Effector memory CD4-positive, alpha-beta T cell (primary cell): ENCODE data around the gene UGT1A10.

Source experiments
- DNase-seq, 3 donors: peaks; one replicate each; pipeline ENCODE4 v3.0.0-alpha.2; 2020
- H3K27ac ChIP-seq: 2 replicates; pipeline ENCODE4 v1.7.0; 2013; ENCODE audit warnings: mild to moderate bottlenecking, low read length, moderate library complexity; ENCODE audit not compliant: insufficient read depth, poor library complexity, severe bottlenecking
- H3K27me3 ChIP-seq: replicated peaks from 2 replicates; pipeline ENCODE4 v1.7.0; 2013; ENCODE audit warnings: mild to moderate bottlenecking, low read length; ENCODE audit not compliant: insufficient read depth, control insufficient read depth, poor library complexity, severe bottlenecking
- H3K36me3 ChIP-seq: 2 replicates; pipeline ENCODE4 v1.7.0; 2013; ENCODE audit warnings: mild to moderate bottlenecking, low read length, moderate library complexity; ENCODE audit not compliant: control insufficient read depth, insufficient read depth
- H3K4me1 ChIP-seq: 2 replicates; pipeline ENCODE4 v1.7.0; 2013; ENCODE audit warnings: low read length, mild to moderate bottlenecking; ENCODE audit not compliant: control insufficient read depth, insufficient read depth, poor library complexity, severe bottlenecking
- H3K4me3 ChIP-seq: 2 replicates; pipeline ENCODE4 v1.7.0; 2013; ENCODE audit warnings: low read length, low read depth, mild to moderate bottlenecking; ENCODE audit not compliant: insufficient read depth, poor library complexity, severe bottlenecking
- H3K9me3 ChIP-seq: 2 replicates; pipeline ENCODE4 v1.7.0; 2013; ENCODE audit warnings: mild to moderate bottlenecking, low read length, moderate library complexity; ENCODE audit not compliant: control insufficient read depth

The UGT1A10 gene

DNA sequence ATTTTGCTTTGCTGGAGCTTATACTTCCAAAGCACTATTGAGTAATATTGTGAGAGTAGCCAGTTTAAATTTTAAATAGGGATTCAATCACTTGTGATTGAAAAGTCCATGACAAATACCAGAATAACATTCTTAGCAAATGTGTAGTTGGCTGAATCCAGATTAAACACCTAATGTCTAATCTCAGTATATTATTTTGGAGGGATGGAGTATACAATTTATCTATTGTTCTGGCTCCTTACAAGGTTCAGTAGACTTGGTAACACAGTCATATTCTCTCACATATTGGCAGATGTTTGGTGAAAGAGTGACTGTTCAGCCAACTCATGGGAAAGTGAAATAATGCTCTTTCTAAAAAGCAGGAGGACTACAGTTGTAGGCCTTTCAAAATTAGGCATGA is 37.6 kb downstream of the UGT1A10 start:
- Histone ChIP-seq H3K36me3 (no peaks in the 10 kb centered on the region), H3K27ac (no peak overlapping the region), H3K9me3 (no peaks in the 10 kb centered on the region), H3K4me1 (no peaks in the 10 kb centered on the region), H3K4me3 (no peak overlapping the region), H3K27me3 (no peaks in the 10 kb centered on the region)
- no peak for DNase-seq

GRCh38 chr2:233674314-233674713 is 38.1 kb downstream of the UGT1A10 start:
- H3K27ac ChIP-seq: no peak overlapping the region
- no peak overlapping the region for H3K4me3 ChIP-seq
- H3K9me3 ChIP-seq: no peaks in the 10 kb centered on the region
- no peaks in the 10 kb centered on the region for H3K36me3 ChIP-seq
- H3K27me3 ChIP-seq: no peaks in the 10 kb centered on the region
- H3K4me1 ChIP-seq: no peaks in the 10 kb centered on the region
- DNase-seq: no peak

- H3K27ac ChIP-seq: no peak overlapping the region
- H3K4me1 ChIP-seq: no peaks in the 10 kb centered on the region
- H3K27me3 ChIP-seq: no peaks in the 10 kb centered on the region
- H3K36me3 ChIP-seq: no peaks in the 10 kb centered on the region
- no peak overlapping the region for H3K4me3 ChIP-seq
- H3K9me3 ChIP-seq: no peaks in the 10 kb centered on the region
- no peak for DNase-seq
Observed at GRCh38 chr2:233674995-233675394, 38.7 kb downstream of the UGT1A10 start.

GRCh38 chr2:233676046-233676445 is 39.8 kb downstream of the UGT1A10 start:
- Histone ChIP-seq H3K4me3 (no peak overlapping the region), H3K27me3 (no peaks in the 10 kb centered on the region), H3K9me3 (no peaks in the 10 kb centered on the region), H3K36me3 (no peaks in the 10 kb centered on the region), H3K4me1 (no peaks in the 10 kb centered on the region), H3K27ac (no peak overlapping the region)
- DNase-seq: no peak

- no peak overlapping the region for H3K27ac ChIP-seq
- no peaks in the 10 kb centered on the region for H3K9me3 ChIP-seq
- no peaks in the 10 kb centered on the region for H3K27me3 ChIP-seq
- no peaks in the 10 kb centered on the region for H3K4me1 ChIP-seq
- H3K4me3 ChIP-seq: no peak overlapping the region
- no peak for DNase-seq
- no peaks in the 10 kb centered on the region for H3K36me3 ChIP-seq
Observed at GRCh38 chr2:233679196-233679595, 42.9 kb downstream of the UGT1A10 start.

DNA sequence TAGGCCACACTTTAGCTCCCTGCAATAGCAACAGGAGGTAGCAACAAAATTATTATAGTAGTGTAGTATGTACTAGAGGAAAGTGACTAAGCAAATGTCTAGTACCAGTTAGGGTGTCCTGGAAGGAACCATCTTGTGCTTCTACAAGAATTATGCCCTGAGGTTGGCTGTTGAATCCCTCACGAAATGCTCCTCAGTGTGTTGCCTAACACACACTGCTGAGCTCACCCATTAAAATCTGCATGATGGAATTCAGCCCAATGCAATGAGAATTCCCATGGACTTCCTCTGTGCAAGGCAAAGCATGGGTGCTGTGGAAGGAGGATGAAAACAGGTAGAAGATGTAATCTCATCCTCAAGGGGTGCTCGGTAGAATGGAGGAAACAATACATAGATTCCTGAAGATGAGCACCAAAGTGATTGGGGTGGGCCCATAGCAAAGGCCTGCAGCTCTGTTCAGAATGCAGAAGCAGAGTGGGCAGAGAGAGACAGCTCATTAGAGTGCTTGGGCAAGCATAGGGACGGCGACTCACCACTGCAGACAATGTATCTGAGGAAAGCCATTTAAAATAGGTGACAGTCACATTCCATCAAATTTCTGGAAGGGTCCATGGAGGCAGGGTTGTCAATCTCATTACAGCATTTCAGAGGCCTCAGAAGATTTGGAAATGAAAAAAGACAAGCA is 44.3 kb downstream of the UGT1A10 start:
- no peak for DNase-seq
- H3K36me3 ChIP-seq: no peaks in the 10 kb centered on the region
- no peak overlapping the region for H3K4me3 ChIP-seq
- no peaks in the 10 kb centered on the region for H3K4me1 ChIP-seq
- H3K27me3 ChIP-seq: no peaks in the 10 kb centered on the region
- no peak overlapping the region for H3K27ac ChIP-seq
- no peaks in the 10 kb centered on the region for H3K9me3 ChIP-seq

- DNase-seq: no peak
- H3K9me3 ChIP-seq: no peaks in the 10 kb centered on the region
- no peaks in the 10 kb centered on the region for H3K27me3 ChIP-seq
- H3K4me1 ChIP-seq: no peaks in the 10 kb centered on the region
- H3K36me3 ChIP-seq: no peaks in the 10 kb centered on the region
- H3K27ac ChIP-seq: no peak within 1 kb of the TSS
- H3K4me3 ChIP-seq: no peak within 1 kb of the TSS
Observed at GRCh38 chr2:233681521-233682099, 45.4 kb downstream of the UGT1A10 start, which contains the start of gene UGT1A7. TSS of gene UGT1A7 (plus strand) at chr2:233681901. CDS start at chr2:233681938, 37 bp downstream.

DNA sequence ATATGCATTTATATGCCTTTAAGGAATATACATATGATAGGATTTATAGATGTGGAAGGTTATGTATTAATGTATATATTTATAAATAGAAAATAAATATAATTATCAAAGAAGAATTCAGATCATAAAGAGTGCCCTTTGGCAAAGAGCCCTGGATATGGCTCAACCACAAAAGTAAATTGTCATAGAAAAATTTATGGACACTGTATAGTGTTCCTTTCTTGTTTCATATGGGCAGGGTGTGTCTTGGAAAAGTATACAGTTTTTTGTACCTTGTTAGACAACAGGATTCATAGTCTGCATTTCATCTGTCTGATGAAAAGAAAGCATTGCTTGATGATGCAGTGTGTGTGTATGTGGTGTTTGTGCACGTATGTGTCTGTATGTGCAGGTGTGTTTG is 48.4 kb downstream of the UGT1A10 start:
- Histone ChIP-seq H3K27ac (no peak overlapping the region), H3K36me3 (no peaks in the 10 kb centered on the region), H3K9me3 (no peaks in the 10 kb centered on the region), H3K27me3 (no peaks in the 10 kb centered on the region), H3K4me3 (no peak overlapping the region), H3K4me1 (no peaks in the 10 kb centered on the region)
- DNase-seq: no peak

- no peak for DNase-seq
- no peaks in the 10 kb centered on the region for H3K27me3 ChIP-seq
- no peaks in the 10 kb centered on the region for H3K4me1 ChIP-seq
- no peak overlapping the region for H3K27ac ChIP-seq
- no peaks in the 10 kb centered on the region for H3K36me3 ChIP-seq
- no peaks in the 10 kb centered on the region for H3K9me3 ChIP-seq
- no peak overlapping the region for H3K4me3 ChIP-seq
Observed at GRCh38 chr2:233686928-233687327, 50.7 kb downstream of the UGT1A10 start.

DNA sequence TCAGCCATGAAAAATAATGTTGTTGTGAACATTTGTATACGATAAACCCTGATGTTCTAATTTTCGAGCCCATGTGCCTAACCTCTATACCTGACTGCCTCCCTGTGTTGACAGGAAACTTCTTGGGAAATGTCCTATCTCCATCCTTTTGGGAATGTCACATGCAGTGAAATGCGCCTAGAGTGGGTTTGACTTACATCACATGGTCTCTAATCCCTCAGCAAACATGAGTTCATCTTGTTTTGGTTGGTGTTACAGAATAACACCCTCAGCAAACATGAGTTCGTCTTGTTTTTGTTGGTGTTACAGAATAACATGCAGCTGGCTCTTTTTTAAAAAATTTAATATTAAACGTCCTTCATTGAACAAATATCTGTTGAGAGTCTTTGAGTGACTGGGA is 52.1 kb downstream of the UGT1A10 start:
- no peak overlapping the region for H3K4me3 ChIP-seq
- DNase-seq: no peak
- no peaks in the 10 kb centered on the region for H3K9me3 ChIP-seq
- no peaks in the 10 kb centered on the region for H3K27me3 ChIP-seq
- no peaks in the 10 kb centered on the region for H3K36me3 ChIP-seq
- no peak overlapping the region for H3K27ac ChIP-seq
- H3K4me1 ChIP-seq: no peaks in the 10 kb centered on the region
